Measurements from ENCODE around the gene ALG11. TPM values are rescaled to one million over a fixed set of nuclear protein-coding genes. Genes with fewer than 3 reads are reported as not detected.

The ALG11 gene
- total RNA-seq, 1 experiment from 2014 or later: 22.6 TPM

DNA sequence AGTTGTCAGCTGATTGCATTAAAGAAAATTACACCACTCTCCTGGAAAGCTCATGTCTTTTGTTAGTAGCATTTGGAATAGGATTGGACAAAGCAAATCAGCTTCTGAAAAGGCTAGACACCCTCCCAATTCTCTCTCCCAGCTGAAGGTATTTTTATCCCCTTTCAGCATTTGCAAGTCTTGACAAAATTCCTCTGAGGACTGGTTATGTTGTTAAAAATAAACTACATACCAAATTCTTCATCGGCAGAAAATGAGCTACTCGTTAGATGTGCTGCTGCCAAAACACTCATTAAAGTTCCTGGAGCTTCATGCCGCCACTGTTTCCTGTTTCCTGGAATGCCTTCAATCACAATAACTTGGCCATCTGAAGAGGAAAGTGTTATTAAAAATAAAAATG lies 49.4 kb downstream of the ALG11 start:
- RAD21 ChIA-PET (ENCODE audit: low non-redundant PET in 1 of 2, low total read pairs in 2 of 2, uncharacterized antibody in 2 of 2, unreplicated experiment in 2 of 2): no interaction called here

More for the DNA sequence above, 49.4 kb downstream of the ALG11 start:
- ChIA-PET POLR2A (no interaction called here), CTCF (no interaction called here)
- Histone ChIP-seq H3K9ac (ENCODE audit: low read length) (no peak overlapping the region), H3K4me2 (ENCODE audit: low read length) (no peak overlapping the region), H3K4me1 (ENCODE audit: control insufficient read depth in 1 of 2, insufficient read depth in 2 of 2, low read length in 2 of 2) (no peaks in the 10 kb centered on the region), H3K36me3 (ENCODE audit: control insufficient read depth in 1 of 2, insufficient read depth in 2 of 2, low read length in 2 of 2) (no peaks in the 10 kb centered on the region), H4K20me1 (ENCODE audit: insufficient read depth) (no peaks in the 10 kb centered on the region), H2AFZ (ENCODE audit: low read depth, low read length, poor library complexity, severe bottlenecking) (no peak overlapping the region), H3K79me2 (ENCODE audit: insufficient read depth, low read length) (no peaks in the 10 kb centered on the region), H3K27me3 (ENCODE audit: insufficient read depth, low read length) (no peaks in the 10 kb centered on the region), H3K9me3 (ENCODE audit: control insufficient read depth in 1 of 2, insufficient read depth in 1 of 2, low read depth in 1 of 2, low read length in 2 of 2) (peaks cover 4 to 5% of the 10 kb centered on the region in 2 experiments; a peak in 1 of 4 replicates), H3K9me2 (ENCODE audit: insufficient read depth) (no peaks in the 10 kb centered on the region), H3K27ac (ENCODE audit: low read depth, low read length) (no peak overlapping the region), H3K4me3 (replicated peaks in 1 of 2; ENCODE audit: low read depth in 1 of 2, low read length in 2 of 2) (no peak overlapping the region)
- no peak for ATAC-seq
- no peak for DNase-seq (ENCODE audit: low read depth, low spot score)
- no TSS peak for BruUV-seq (replicated peaks)
- intact Hi-C loops (cut with micrococcal nuclease): no loop called here
- TF ChIP-seq YY1 (IDR thresholded peaks at IDR 0.05; ENCODE audit: extremely low read depth, insufficient replicate concordance, low read depth, low read length) (no peak), JUND (IDR thresholded peaks at IDR 0.05) (no peak), SRF (IDR thresholded peaks at IDR 0.05; ENCODE audit: low read depth) (no peak), EZH2 (IDR thresholded peaks at IDR 0.05) (no peak), ZFX (IDR thresholded peaks at IDR 0.05) (no peak), POLR2A (IDR thresholded peaks at IDR 0.05; ENCODE audit: borderline replicate concordance, extremely low read depth, insufficient read depth, insufficient read length) (no peak), SIN3A (IDR thresholded peaks at IDR 0.05; ENCODE audit: low read depth) (no peak), POLR2AphosphoS5 (IDR thresholded peaks at IDR 0.05; ENCODE audit: low read depth, low read length) (no peak), CEBPB (IDR thresholded peaks at IDR 0.05; ENCODE audit: low read depth) (no peak), ATF3 (IDR thresholded peaks at IDR 0.05) (no peak), ZBTB33 (IDR thresholded peaks at IDR 0.05; ENCODE audit: extremely low read depth, insufficient replicate concordance, low read length) (no peak), SP1 (IDR thresholded peaks at IDR 0.05; ENCODE audit: low read depth) (no peak), FOSL1 (IDR thresholded peaks at IDR 0.05; ENCODE audit: low read depth) (no peak)
- TF ChIP-seq, protein P1, sequence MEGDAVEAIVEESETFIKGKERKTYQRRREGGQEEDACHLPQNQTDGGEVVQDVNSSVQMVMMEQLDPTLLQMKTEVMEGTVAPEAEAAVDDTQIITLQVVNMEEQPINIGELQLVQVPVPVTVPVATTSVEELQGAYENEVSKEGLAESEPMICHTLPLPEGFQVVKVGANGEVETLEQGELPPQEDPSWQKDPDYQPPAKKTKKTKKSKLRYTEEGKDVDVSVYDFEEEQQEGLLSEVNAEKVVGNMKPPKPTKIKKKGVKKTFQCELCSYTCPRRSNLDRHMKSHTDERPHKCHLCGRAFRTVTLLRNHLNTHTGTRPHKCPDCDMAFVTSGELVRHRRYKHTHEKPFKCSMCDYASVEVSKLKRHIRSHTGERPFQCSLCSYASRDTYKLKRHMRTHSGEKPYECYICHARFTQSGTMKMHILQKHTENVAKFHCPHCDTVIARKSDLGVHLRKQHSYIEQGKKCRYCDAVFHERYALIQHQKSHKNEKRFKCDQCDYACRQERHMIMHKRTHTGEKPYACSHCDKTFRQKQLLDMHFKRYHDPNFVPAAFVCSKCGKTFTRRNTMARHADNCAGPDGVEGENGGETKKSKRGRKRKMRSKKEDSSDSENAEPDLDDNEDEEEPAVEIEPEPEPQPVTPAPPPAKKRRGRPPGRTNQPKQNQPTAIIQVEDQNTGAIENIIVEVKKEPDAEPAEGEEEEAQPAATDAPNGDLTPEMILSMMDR (IDR thresholded peaks at IDR 0.05 in 2 of 3, conservative IDR thresholded peaks at IDR 0.05 in 1 of 3; ENCODE audit: borderline replicate concordance in 1 of 3, insufficient read depth in 1 of 3, low read depth in 2 of 3, low read length in 2 of 3): no peak

Data from HCT116 (cell line).